Psoas muscle (tissue), 8 donors: ENCODE measurements around the gene RHOBTB1. TPM values are rescaled to one million over a fixed set of nuclear protein-coding genes. Genes with fewer than 3 reads are reported as not detected.

Source experiments
- ATAC-seq, 4 donors: fragments of 200-7000 bp; cut with Tn5 transposase; one replicate each; pipeline ENCODE4 v1.9.1; 2020; ENCODE audit warnings: moderate library complexity in 3 of 4, mild to moderate bottlenecking in 2 of 4
- DNase-seq, 2 donors: peaks; one replicate each; pipeline ENCODE4 v3.0.0-alpha.2; 2020
- H3K27ac ChIP-seq: fragments of 200-600 bp; one replicate; pipeline ENCODE4 v1.8.0; 2022
- H3K27me3 ChIP-seq, 3 donors: fragments of 200-600 bp in 1 of 3; one replicate each; pipeline versions ENCODE4 v1.6.1 to v1.8.0; 2013 to 2022; ENCODE audit warnings: low read length in 2 of 3, mild to moderate bottlenecking in 2 of 3, moderate library complexity in 1 of 3; ENCODE audit not compliant: insufficient read depth in 3 of 3
- H3K36me3 ChIP-seq, 2 donors: fragments of 200-600 bp in 1 of 2; one replicate each; pipeline versions ENCODE4 v1.6.1 to v1.8.0; 2013 to 2022; ENCODE audit warnings: low read depth in 1 of 2, mild to moderate bottlenecking in 1 of 2, moderate library complexity in 1 of 2; ENCODE audit not compliant: insufficient read depth in 1 of 2
- H3K4me1 ChIP-seq: fragments of 200-600 bp; one replicate; pipeline ENCODE4 v1.8.0; 2022
- H3K4me3 ChIP-seq: fragments of 200-600 bp; one replicate; pipeline ENCODE4 v1.8.0; 2022; ENCODE audit warnings: mild to moderate bottlenecking
- H3K9me3 ChIP-seq: fragments of 200-600 bp; one replicate; pipeline ENCODE4 v1.8.0; 2022
- CTCF ChIP-seq: fragments of 200-600 bp; IDR thresholded peaks from one replicate; pipeline ENCODE4 v1.8.0; 2022; ENCODE audit warnings: antibody characterized with exemption
- WGBS, 3 donors: extraction: QIAGEN DNeasy Blood & Tissue Kit; methylation state at CpG; one replicate each; pipeline versions ENCODE4 v1.1.6 to v1.1.7; 2013; 5-methylcytosine and 5-hydroxymethylcytosine counted together
- intact Hi-C, 2 donors: fragments of 100-400 bp; cut with DNase I; formaldehyde crosslinking; loops; one replicate each; pipeline versions ENCODE4 v1.11.0 to v1.14.2; 2022
- polyA plus RNA-seq, 3 donors: library from polyadenylated mRNA; stranded (reverse); fragments of 200-250 nt; gene quantifications; one replicate each; pipeline ENCODE4 v1.2.3, GENCODE V29; 2013
- total RNA-seq, 4 donors: library from RNA; stranded (reverse); fragmentation: NEBNext Ultra II Directional in 2 of 4; extraction: Animal tissue kit (Norgen Biotek cat#: 25700) in 2 of 4; gene quantifications; one replicate each; pipeline versions ENCODE4 v1.2.1 to v1.2.4, GENCODE V29; 2021 to 2023
- donor health status: healthy with polysubstance abuse.
- donor health status: DM: no; HTN: no; CAD: no; lungs with moderate emphysema.
- donor health status: Bipolar disorder and iron deficiency.
- donor health status: healthy.
- donor health status: DM: yes; HTN: yes; CAD: no.
- donor health status: DM: no; HTN: no; CAD: no.
- donor health status: DM: no; HTN: no; CAD: no.
- donor health status: DM: yes; HTN: yes; CAD: no.

RHOBTB1 gene
- total and polyA plus RNA-seq, 7 donors = 1.8 to 47.4 (median 23.6) TPM

GRCh38 chr10:60934215-60935175 is 9.5 kb downstream of the RHOBTB1 start:
- H3K27me3 ChIP-seq = no peaks in the 10 kb centered on the region
- peak in 3 of 4 donors; percentile 42 to 64 (median 60) for ATAC-seq
- intact Hi-C loops = loop anchor here in 1 of 2 donors (5.0 kb wide), 1 partner anchor 1852 kb away; no protein-coding TSS in a partner anchor
- TF ChIP-seq CTCF = no peak
- no peaks in the 10 kb centered on the region for H3K9me3 ChIP-seq
- H3K4me3 ChIP-seq = no peak overlapping the region
- no peak for DNase-seq
- peak overlapping the region; percentile 37 for H3K27ac ChIP-seq
- peaks cover 0 to 42% of the 10 kb centered on the region in 2 donors for H3K36me3 ChIP-seq
- peaks cover 79% of the 10 kb centered on the region for H3K4me1 ChIP-seq
- 17 to 27% (median 20%) methylated on average over 6 of the region's 6 CpGs for WGBS, 3 donors

- H3K4me1 ChIP-seq = peaks cover 71% of the 10 kb centered on the region
- ATAC-seq = no peak
Measured at GRCh38 chr10:60932756-60933155, 11.2 kb downstream of the RHOBTB1 start.

DNA sequence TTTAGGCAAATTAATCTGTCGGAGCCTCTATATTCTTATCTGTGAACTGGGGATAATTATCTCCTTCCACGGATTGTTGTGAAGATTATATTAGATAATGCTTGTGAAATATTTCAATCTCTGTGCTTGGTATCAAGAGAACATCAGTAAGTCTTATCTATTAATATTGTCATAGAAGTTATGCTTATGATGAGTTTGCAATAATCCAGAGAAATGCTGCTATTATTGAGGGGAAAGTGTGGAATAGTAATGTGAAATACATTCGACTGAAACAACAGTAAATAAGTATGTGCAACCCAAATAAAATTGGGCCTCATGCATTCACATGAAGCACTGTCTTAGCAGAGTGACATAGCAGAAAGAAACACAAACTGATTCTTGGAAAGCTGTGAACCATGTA is 13.7 kb downstream of the RHOBTB1 start:
- intact Hi-C loops = loop anchor here in 1 of 2 donors (5.0 kb wide), 1 partner anchor 1848 kb away; no protein-coding TSS in a partner anchor
- 75 to 82% (median 78%) methylated on average over 3 of the region's 3 CpGs for WGBS, 3 donors
- ATAC-seq = no peak
- Histone ChIP-seq H3K36me3 (peaks cover 0 to 21% of the 10 kb centered on the region in 2 donors), H3K27ac (peak overlapping the region; percentile 37), H3K9me3 (no peaks in the 10 kb centered on the region), H3K4me1 (peaks cover 75% of the 10 kb centered on the region), H3K4me3 (no peak overlapping the region), H3K27me3 (no peaks in the 10 kb centered on the region)
- TF ChIP-seq CTCF = no peak
- no peak for DNase-seq

More at GRCh38 chr10:60932756-60933155, 11.2 kb downstream of the RHOBTB1 start:
- Histone ChIP-seq H3K9me3 (no peaks in the 10 kb centered on the region), H3K27me3 (no peaks in the 10 kb centered on the region), H3K4me3 (no peak overlapping the region), H3K36me3 (peaks cover 0 to 38% of the 10 kb centered on the region in 2 donors), H3K27ac (peak overlapping the region; percentile 37)
- no peak for DNase-seq
- intact Hi-C loops = loop anchor here in 1 of 2 donors (5.0 kb wide), 1 partner anchor 1850 kb away; no protein-coding TSS in a partner anchor
- no peak for TF ChIP-seq CTCF
- 49 to 80% (median 72%) methylated on average over 4 of the region's 4 CpGs for WGBS, 3 donors

- no peak for TF ChIP-seq CTCF
- intact Hi-C loops = no loop called here
- WGBS, 3 donors = 21 to 35% (median 29%) methylated on average over 2 of the region's 2 CpGs
Measured at GRCh38 chr10:60921633-60922032, 22.4 kb downstream of the RHOBTB1 start.

More at GRCh38 chr10:60921633-60922032, 22.4 kb downstream of the RHOBTB1 start:
- peak overlapping the region; percentile 47 for H3K27ac ChIP-seq
- no peak overlapping the region for H3K4me3 ChIP-seq
- DNase-seq (no peak), ATAC-seq (peak; percentile 48 to 68 (median 54))
- H3K9me3 ChIP-seq = peaks cover 7% of the 10 kb centered on the region
- H3K27me3 ChIP-seq = no peaks in the 10 kb centered on the region
- H3K36me3 ChIP-seq = no peaks in the 10 kb centered on the region
- peaks cover 67% of the 10 kb centered on the region for H3K4me1 ChIP-seq
